ENCODE measurements around the gene LRRC49.
"Not testable (repeated sequence)": the region's sequence is repeated elsewhere in the genome, so short reads cannot be mapped to it uniquely, and the experiment has no call there.

The LRRC49 gene

DNA sequence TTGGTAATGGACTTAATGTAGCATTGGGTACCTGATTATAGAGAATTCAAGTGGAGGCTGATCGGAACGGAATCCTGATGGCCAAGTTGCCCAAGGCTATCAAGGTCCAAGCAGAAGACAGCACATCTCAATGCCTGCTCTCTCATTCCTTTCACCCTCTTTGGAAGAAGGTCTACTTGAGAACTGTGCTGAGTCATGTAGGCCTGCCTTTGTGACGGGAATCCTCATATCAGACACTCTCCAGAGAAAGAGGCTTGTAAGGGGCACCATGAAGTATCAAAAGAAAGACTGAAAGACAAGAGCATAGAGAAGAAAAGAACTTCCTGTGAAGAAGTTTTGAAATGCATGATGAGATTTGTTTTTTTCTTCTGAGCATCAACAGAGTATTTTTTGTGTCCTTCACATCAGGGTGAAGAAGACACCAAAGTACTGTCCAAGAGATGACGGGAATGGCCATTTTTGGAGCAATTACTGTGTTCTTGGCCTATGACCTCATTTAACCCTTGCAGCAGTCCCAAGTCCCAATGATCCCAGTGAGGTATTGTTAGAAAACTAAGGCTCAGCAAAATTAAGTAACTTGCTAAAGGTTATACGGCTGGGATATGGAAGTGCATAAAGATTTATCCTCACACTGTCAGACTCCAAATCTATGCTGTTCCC, 25.5 kb upstream of the LRRC49 start:
- DNase-seq: no peak

- DNase-seq: no peak
Observed at GRCh38 chr15:70867911-70868467, 24.6 kb upstream of the LRRC49 start.

- no peak for DNase-seq
Observed at GRCh38 chr15:70869346-70869745, 23.3 kb upstream of the LRRC49 start.

GRCh38 chr15:70870051-70870450, 22.6 kb upstream of the LRRC49 start:
- no peak for DNase-seq

DNA sequence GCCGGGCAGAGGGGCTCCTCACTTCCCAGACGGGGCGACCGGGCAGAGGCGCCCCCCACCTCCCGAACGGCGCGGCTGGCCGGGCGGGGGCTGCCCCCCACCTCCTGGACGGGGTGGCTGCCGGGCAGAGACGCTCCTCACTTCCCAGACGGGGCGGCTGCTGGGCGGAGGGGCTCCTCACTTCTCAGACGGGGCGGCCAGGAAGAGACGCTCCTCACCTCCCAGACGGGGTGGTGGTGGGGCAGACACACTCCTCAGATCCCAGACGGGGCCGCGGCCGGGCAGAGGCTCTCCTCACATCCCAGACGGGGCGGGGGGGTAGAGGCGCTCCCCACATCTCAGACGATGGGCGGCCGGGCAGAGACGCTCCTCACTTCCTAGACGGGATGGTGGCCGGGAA, 21.1 kb upstream of the LRRC49 start:
- DNase-seq: not testable (repeated sequence)

DNA sequence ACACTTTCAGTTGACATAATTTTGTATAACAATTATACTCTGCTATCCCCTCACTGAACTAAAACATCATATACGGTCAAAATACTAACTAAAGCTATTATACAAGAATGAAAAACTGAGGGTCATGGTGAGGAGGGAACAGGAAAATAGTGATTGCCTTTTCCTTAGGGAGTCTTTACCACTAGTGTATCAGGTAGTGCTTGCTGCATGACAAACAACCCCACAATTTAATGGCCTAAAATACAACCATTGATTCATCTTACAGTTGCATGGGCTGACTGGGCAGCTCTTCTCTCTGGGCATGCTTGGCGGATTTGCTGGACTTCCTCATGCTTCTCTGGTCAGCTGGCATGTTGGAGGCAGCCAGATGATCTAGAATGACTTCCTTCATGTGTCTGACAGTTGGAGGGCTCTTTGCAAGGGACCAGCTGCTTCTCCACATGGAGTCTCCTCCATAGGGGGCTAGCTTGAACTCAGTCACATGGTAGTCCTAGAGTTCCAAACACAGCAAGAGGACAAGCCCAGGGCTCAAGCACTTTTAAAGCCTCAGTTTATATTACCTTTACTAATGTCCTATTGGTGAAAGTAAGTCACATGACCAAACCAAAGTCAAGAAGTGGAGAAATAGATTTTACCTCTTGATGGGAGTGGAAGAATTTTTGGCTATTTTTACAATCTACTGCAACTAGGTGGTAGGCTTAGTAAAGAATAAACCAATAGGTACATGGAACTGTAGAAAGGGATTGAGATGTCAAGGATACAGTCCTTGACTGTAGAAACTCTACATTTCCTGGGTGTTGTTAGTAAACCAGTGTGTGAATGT, 19.2 kb upstream of the LRRC49 start:
- peak in 1 of 4 experiments; percentile 6 for DNase-seq

GRCh38 chr15:70875001-70875782, 17.4 kb upstream of the LRRC49 start:
- DNase-seq: peak in 1 of 4 experiments; percentile 7

DNA sequence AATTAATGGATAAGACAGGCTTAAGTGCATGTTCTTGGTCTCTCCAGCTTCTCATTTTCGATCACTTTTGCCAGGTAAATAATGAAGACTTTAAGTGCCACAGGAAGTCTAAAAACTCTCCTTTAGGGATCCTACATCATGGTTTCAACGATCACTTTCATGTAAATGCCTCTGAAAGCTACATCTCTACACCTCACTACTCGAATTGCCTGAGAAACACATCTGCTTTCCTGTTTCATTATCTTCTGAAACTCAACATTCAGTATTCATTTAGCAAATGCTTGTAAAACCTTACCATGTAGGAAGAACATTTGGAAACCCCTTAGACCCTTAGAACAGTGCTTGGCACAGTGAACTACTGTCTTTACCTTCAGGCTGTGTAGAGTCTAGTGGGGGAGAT, 16.6 kb upstream of the LRRC49 start:
- DNase-seq: no peak

- DNase-seq: no peak
Observed at GRCh38 chr15:70876683-70877082, 15.9 kb upstream of the LRRC49 start.

GRCh38 chr15:70879401-70879800, 13.2 kb upstream of the LRRC49 start:
- no peak for DNase-seq

DNA sequence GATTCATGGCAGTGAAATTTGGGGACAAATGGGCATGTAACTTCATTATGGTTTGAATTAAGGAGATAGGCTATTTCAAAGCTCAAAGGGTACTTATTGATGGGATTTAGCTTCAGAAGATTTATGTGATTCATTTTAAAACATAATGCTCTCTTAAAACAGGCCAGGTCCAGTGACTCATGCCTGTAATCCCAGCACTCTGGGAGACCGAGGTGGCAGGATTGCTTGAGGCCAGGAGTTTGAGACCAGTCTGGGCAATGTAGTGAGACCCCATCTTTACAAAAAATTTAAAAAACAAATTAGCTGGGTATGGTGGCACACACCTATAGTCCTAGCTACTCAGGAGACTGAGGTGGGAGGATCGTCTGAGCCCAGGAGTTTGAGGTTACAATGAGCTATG, 11.8 kb upstream of the LRRC49 start:
- DNase-seq: no peak

DNA sequence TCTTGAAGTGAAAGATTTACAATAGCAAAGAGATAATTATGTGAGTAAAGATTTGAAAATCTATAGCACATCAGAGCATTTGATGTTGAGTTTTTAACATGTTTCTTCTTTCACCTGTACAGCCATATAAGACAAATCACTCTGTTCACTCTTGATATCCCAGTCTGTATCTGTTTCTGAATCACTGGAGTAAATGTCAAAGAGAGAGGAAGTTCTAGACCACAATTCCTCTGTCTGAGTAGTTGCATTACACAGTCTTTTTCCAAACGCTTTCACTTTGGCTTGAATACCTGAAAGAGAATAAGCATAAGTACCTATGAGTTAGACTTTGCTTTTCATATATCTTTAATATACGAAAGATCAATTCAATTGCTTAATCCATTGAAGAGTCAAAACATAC, 10.3 kb upstream of the LRRC49 start:
- DNase-seq: peak in 2 of 4 experiments; percentile 16 to 32

GRCh38 chr15:70892912-70893560, 410 bp downstream of the LRRC49 start:
- peak; percentile 9 to 32 (median 27) for DNase-seq

DNA sequence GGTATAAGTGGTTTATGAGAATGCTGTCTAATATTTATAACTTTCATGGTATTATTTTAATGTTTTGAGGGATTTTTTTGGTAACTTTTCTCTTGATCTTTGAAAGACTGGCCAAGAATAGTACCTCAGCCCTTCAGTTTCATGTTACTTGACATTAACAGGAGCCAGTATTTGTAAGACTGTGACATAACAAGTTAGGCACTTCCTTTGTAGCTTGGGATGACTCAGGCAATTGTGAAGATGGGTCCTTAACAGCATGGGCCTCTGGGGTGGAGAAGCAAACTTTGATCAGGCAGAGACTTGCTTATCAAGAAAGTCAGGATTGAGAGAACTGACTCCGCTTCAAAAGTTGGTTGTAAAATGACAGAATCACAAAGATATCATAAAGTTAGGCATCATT, 9.5 kb downstream of the LRRC49 start:
- no peak for DNase-seq

DNA sequence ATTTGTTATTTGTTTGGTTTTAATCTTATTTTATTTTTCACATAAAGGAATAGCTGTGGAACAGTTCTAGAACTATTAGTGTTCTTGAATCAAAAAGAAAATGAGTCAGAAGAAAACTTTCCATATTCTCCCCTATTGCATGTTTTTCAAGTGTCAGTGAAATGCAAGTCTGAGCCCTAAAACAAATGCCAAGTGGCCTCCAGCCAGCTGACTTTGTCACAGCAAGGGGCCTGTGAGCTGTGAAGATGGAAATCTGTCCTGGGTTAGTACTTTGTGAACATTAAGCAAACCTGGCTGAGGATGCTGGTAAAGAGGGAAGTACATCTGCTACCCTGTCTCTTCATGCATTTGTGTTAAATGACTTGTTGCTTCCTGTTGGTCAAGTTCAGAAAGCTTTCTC, 14.2 kb downstream of the LRRC49 start:
- no peak for DNase-seq

DNA sequence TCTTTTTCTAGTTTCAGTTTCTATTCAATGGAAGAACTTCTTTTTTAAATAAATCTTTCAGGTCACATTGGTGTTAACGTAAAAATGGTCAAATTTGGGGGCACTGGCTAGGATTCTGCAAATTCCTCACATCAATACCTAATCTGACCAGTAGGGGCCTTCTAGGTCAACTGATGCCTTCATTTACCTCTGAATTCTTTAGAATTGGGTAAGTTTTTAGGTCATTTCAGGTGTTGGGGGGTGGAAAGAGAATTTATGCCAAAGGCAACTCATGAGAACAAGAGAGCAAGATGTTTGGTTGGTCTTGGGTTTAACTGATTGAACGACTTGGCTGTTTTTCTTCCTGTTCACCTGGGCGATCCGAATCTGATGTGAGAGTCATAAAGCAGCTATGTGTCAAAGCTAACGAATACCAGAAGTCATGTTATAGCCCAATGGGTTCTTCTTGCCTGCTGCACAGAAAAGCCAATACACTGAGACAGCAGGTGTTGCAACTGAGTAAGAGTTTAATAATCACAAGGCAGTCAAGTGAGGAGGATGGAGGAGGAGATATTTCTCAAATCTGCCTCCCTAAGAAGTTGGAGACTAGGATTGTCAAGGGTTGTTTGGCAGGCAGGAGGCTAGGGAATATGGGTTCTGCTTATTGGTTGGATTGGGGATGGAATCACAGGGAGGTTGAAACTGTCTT, 15.3 kb downstream of the LRRC49 start:
- DNase-seq: no peak

DNA sequence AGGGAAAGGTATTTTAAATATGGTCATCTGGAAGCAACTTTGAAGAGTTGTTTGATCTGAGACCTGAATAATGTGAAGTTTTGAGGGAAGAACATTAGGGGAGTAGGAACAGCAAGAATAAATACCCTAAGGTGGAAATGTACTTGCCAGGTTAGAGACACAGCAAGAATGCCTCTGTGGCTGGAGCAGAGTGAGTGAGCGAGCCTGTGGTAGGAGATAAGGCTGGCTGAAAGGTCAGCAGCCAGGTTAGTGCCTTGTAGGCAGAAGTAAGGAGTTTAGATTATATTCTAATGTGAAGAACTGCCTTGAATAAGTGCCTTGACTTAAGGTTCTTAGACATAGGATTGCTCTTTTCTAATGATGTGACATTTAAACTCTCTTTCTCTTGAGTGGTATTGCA, 18.3 kb downstream of the LRRC49 start:
- DNase-seq: no peak

DNA sequence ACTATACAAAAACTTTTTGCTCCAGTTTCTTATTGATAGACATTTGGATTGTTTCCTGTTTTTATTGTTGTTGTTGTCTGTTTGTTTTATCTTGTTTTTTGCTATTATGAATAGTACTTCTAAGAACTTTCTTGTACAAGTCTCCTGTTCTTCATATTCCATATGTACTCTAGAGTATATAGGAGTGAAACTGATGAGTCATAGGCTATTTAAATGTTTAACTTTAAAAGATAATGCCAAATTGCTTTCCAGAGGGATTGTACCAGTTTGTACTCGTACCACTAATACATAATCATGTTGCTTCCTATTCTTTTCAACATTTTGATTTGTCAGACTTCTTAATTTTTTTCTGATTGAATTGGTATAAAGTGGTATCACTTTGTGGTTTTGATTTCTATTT, 19.6 kb downstream of the LRRC49 start:
- DNase-seq: no peak

DNA sequence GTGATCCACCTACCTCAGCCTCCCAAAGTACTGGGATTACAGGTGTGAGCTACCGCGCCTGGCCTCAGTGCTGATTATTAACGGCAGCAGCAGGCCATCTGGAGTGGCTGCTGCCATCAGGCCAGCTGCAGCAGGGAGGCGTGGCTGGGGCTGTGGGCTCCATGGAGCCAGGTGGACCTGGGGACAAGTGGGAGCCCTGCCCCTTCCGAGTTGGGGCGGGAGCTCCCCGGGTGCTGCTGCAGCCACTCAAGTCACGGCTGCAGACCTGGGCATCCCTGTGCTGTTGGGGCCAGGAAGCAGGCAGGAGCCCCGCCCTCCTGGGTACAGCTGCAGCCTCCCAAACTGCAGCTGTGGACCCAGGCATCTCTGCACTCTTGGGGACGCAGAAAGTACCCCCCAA, 23.9 kb downstream of the LRRC49 start:
- DNase-seq: no peak

DNA sequence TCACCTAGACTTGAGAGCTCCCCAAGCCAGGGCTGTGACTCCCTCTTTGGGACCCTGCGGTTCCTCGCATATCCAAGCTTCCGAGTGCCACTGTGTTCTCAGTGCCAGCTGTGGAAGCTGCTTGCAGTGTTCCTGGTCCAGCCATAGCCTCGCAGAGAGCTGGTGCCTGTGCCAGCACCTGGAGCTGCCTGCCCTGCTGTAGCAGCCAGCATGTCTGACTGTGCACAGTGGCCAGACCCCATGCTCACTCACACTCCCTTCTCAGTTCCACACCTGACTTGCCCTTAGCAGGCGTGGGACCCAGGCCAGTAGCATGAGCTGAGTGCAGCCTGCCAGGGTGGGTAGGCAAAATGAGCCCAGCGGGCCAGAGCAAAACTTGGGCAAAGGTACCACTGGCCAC, 25.3 kb downstream of the LRRC49 start:
- DNase-seq: no peak

DNA sequence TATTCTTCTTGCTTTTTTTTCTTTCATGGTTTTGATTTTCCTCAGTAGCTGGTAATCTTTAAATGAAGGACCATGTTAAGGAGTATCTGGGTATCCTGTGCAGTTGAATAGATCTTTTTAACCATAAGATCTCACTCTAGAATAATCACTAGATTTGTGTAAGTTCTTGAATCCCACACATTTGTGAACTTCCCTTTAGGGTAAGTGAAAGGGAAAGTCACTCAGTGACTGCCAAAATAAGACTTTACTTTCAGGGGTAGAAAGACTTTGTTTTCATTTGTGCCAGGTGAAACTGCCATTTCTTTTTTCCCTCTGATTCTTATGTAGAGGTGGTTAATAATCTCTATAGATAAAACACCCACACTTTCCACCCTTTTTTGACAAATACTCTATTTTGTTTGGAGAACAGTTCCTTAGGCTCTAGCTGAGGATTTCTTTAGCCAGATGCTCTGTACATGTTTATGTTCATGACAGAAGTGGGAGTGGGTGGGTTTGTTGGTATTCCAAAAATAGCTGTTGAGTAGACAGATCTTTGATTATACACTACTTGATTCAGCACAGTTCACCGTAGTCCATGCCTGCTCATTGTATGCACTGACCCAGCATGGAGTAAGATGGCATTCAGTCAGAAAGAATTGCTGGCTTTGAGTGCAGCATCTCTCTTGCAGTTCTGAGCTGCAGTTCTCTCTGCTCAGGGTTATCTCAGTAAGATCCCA, 28.5 kb downstream of the LRRC49 start:
- peak; percentile 2 to 48 (median 22) for DNase-seq
